Liver (tissue), 9 donors: ENCODE data around the gene SEC31B. TPM values are rescaled to one million over a fixed set of nuclear protein-coding genes. Genes with fewer than 3 reads are reported as not detected.

Experiments
- DNase-seq: peaks from one replicate; pipeline ENCODE4 v3.0.0-alpha.2; 2017; ENCODE audit warnings: low spot score
- H3K27ac ChIP-seq, 2 donors: one replicate each; pipeline ENCODE4 v1.7.0; 2013; ENCODE audit warnings: inconsistent platforms in 2 of 2, low read length in 2 of 2, control low read depth in 1 of 2, low read depth in 1 of 2, mild to moderate bottlenecking in 1 of 2
- H3K27me3 ChIP-seq, 4 donors: one replicate each; pipeline versions ENCODE4 v1.6.1 to v1.7.0; 2013; ENCODE audit warnings: low read length in 3 of 4, inconsistent platforms in 1 of 4, mild to moderate bottlenecking in 1 of 4, moderate library complexity in 1 of 4; ENCODE audit not compliant: control insufficient read depth in 4 of 4, insufficient read depth in 4 of 4
- H3K36me3 ChIP-seq, 4 donors: one replicate each; pipeline versions ENCODE4 v1.6.1 to v1.7.0; 2013; ENCODE audit warnings: low read length in 3 of 4, mild to moderate bottlenecking in 3 of 4, low read depth in 1 of 4, moderate library complexity in 1 of 4; ENCODE audit not compliant: control insufficient read depth in 4 of 4, insufficient read depth in 3 of 4
- H3K4me1 ChIP-seq, 4 donors: one replicate each; pipeline versions ENCODE4 v1.6.1 to v1.7.0; 2013; ENCODE audit warnings: low read length in 3 of 4, mild to moderate bottlenecking in 3 of 4, moderate library complexity in 1 of 4; ENCODE audit not compliant: control insufficient read depth in 4 of 4, insufficient read depth in 4 of 4
- H3K4me3 ChIP-seq, 3 donors: one replicate each; pipeline versions ENCODE4 v1.6.1 to v1.7.0; 2013; ENCODE audit warnings: low read length in 3 of 3, control low read depth in 1 of 3, low read depth in 1 of 3, mild to moderate bottlenecking in 1 of 3
- H3K9ac ChIP-seq, 2 donors: one replicate each; pipeline ENCODE4 v1.7.0; 2013; ENCODE audit warnings: low read length in 2 of 2, mild to moderate bottlenecking in 2 of 2, moderate library complexity in 2 of 2, control low read depth in 1 of 2, low read depth in 1 of 2
- H3K9me3 ChIP-seq, 4 donors: one replicate each; pipeline versions ENCODE4 v1.6.1 to v1.7.0; 2013; ENCODE audit warnings: low read length in 3 of 4; ENCODE audit not compliant: control insufficient read depth in 4 of 4
- ATF3 ChIP-seq: IDR thresholded peaks from 2 replicates; pipeline ENCODE4 v1.6.1; 2016; ENCODE audit warnings: antibody characterized with exemption
- EGR1 ChIP-seq, 2 donors: IDR thresholded peaks; 2 replicates each; pipeline ENCODE4 v1.6.1; 2016 to 2018; ENCODE audit warnings: antibody characterized with exemption in 2 of 2, low read depth in 2 of 2
- FOXA2 ChIP-seq: IDR thresholded peaks from 2 replicates; pipeline ENCODE4 v1.6.1; 2016; ENCODE audit warnings: antibody characterized with exemption
- HNF4A ChIP-seq, 2 donors: conservative IDR thresholded peaks; 2 replicates each; pipeline ENCODE4 v1.6.1; 2016; ENCODE audit warnings: antibody characterized with exemption in 2 of 2, mild to moderate bottlenecking in 2 of 2
- HNF4G ChIP-seq: IDR thresholded peaks from 2 replicates; pipeline ENCODE4 v1.6.1; 2016; ENCODE audit warnings: antibody characterized with exemption
- JUND ChIP-seq, 2 donors: IDR thresholded peaks; 2 replicates each; pipeline ENCODE4 v1.6.1; 2016; ENCODE audit warnings: antibody characterized with exemption in 2 of 2
- NR2F2 ChIP-seq: IDR thresholded peaks from 2 replicates; pipeline ENCODE4 v1.6.1; 2016; ENCODE audit warnings: antibody characterized with exemption
- RAD21 ChIP-seq, 2 donors: IDR thresholded peaks; 2 replicates each; pipeline ENCODE4 v1.6.1; 2016; ENCODE audit warnings: antibody characterized with exemption in 2 of 2, mild to moderate bottlenecking in 2 of 2
- RXRA ChIP-seq, 2 donors: IDR thresholded peaks; 2 replicates each; pipeline ENCODE4 v1.6.1; 2017 to 2018; ENCODE audit warnings: antibody characterized with exemption in 2 of 2, mild to moderate bottlenecking in 1 of 2
- SP1 ChIP-seq: IDR thresholded peaks from 2 replicates; pipeline ENCODE4 v1.6.1; 2018; ENCODE audit warnings: antibody characterized with exemption, mild to moderate bottlenecking
- TAF1 ChIP-seq: conservative IDR thresholded peaks from 2 replicates; pipeline ENCODE4 v1.6.1; 2016; ENCODE audit warnings: antibody characterized with exemption, mild to moderate bottlenecking
- YY1 ChIP-seq: IDR thresholded peaks from 2 replicates; pipeline ENCODE4 v1.6.1; 2016; ENCODE audit warnings: antibody characterized with exemption, mild to moderate bottlenecking
- WGBS: extraction: QIAGEN DNeasy Blood & Tissue Kit; methylation state at CpG from one replicate; pipeline ENCODE4 v1.1.7; 2013; 5-methylcytosine and 5-hydroxymethylcytosine counted together
- polyA plus RNA-seq, 2 donors: library from polyadenylated mRNA; stranded (reverse) in 1 of 2; unstranded in 1 of 2; fragments of 200-250 nt in 1 of 2; fragments of >200 nt in 1 of 2; fragmentation: Nextera tagmentation in 1 of 2; extraction: Ambion mirVana in 1 of 2; gene quantifications; one replicate each; pipeline versions ENCODE4 v1.2.1 to v1.2.3, GENCODE V29; 2013 to 2015
- total RNA-seq, 2 donors: library from RNA; depleted of rRNA; stranded (reverse); fragments of >200 nt; gene quantifications; one replicate each; pipeline ENCODE4 v1.2.3, GENCODE V29; 2014
- TF ChIP-seq, protein P1 (sequence below): IDR thresholded peaks from 2 replicates; pipeline ENCODE4 v1.6.1; 2016; ENCODE audit warnings: antibody characterized with exemption
- TF ChIP-seq, protein P2 (sequence below): fragments of 150-350 bp; IDR thresholded peaks from 2 replicates; pipeline ENCODE4 v1.5.1; 2017; ENCODE audit warnings: improper control_type of control experiment, low read depth, low read length; ENCODE audit not compliant: missing input control
- TF ChIP-seq, protein P3 (sequence below): IDR thresholded peaks from 2 replicates; pipeline ENCODE4 v1.6.1; 2016; ENCODE audit warnings: antibody characterized with exemption
- donor health status: healthy.
- donor health status: healthy.
- donor health status: healthy.
- donor health status: healthy.
- donor health status: healthy.

SEC31B gene
- total and polyA plus RNA-seq, 4 donors = 1.3 to 6.6 (median 3.8) TPM

DNA sequence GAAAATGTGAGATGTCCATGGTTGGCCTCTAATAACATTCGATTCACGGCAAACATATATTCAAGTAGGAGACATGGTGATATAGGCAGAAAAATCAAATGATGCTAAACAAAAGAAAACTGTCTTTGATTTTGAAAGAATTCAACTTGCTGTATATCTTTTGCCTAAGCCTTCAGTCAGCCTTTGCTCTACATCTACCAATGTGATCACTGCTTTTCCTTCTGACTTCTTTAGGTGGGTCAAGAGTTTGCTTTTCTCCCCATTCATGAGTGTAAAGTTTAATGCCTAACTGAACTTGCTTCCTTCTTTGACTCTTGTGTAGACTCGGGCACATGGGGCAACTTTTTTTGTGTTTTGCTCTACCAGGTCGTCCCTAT lies 15.7 kb upstream of the SEC31B start:
- H3K27me3 ChIP-seq = no peaks in the 10 kb centered on the region

GRCh38 chr10:100534726-100535125 lies 15.1 kb upstream of the SEC31B start:
- H3K9me3 ChIP-seq = no peaks in the 10 kb centered on the region
- H3K36me3 ChIP-seq = peaks cover 0 to 6% (median 5%) of the 10 kb centered on the region in 4 donors
- no peak overlapping the region for H3K27ac ChIP-seq
- no peaks in the 10 kb centered on the region for H3K27me3 ChIP-seq
- peaks cover 6 to 28% (median 18%) of the 10 kb centered on the region in 4 donors for H3K4me1 ChIP-seq
- whole genome bisulfite sequencing = 79% methylated on average over 2 of the region's 2 CpGs
- H3K4me3 ChIP-seq = no peak overlapping the region
- DNase-seq = no peak
- TF ChIP-seq NR2F2 (no peak), JUND (IDR thresholded peaks at IDR 0.05) (no peak), RXRA (IDR thresholded peaks at IDR 0.05) (no peak), YY1 (no peak), SP1 (no peak), TAF1 (no peak), ATF3 (no peak), EGR1 (IDR thresholded peaks at IDR 0.05; ENCODE audit: low read depth in 2 of 2) (no peak), HNF4A (conservative IDR thresholded peaks at IDR 0.05) (no peak), RAD21 (IDR thresholded peaks at IDR 0.05) (no peak), FOXA2 (no peak), HNF4G (no peak)
- TF ChIP-seq, protein P1, sequence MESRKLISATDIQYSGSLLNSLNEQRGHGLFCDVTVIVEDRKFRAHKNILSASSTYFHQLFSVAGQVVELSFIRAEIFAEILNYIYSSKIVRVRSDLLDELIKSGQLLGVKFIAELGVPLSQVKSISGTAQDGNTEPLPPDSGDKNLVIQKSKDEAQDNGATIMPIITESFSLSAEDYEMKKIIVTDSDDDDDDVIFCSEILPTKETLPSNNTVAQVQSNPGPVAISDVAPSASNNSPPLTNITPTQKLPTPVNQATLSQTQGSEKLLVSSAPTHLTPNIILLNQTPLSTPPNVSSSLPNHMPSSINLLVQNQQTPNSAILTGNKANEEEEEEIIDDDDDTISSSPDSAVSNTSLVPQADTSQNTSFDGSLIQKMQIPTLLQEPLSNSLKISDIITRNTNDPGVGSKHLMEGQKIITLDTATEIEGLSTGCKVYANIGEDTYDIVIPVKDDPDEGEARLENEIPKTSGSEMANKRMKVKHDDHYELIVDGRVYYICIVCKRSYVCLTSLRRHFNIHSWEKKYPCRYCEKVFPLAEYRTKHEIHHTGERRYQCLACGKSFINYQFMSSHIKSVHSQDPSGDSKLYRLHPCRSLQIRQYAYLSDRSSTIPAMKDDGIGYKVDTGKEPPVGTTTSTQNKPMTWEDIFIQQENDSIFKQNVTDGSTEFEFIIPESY = no peak
- TF ChIP-seq, protein P2, sequence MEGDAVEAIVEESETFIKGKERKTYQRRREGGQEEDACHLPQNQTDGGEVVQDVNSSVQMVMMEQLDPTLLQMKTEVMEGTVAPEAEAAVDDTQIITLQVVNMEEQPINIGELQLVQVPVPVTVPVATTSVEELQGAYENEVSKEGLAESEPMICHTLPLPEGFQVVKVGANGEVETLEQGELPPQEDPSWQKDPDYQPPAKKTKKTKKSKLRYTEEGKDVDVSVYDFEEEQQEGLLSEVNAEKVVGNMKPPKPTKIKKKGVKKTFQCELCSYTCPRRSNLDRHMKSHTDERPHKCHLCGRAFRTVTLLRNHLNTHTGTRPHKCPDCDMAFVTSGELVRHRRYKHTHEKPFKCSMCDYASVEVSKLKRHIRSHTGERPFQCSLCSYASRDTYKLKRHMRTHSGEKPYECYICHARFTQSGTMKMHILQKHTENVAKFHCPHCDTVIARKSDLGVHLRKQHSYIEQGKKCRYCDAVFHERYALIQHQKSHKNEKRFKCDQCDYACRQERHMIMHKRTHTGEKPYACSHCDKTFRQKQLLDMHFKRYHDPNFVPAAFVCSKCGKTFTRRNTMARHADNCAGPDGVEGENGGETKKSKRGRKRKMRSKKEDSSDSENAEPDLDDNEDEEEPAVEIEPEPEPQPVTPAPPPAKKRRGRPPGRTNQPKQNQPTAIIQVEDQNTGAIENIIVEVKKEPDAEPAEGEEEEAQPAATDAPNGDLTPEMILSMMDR = no peak
- TF ChIP-seq, protein P3, sequence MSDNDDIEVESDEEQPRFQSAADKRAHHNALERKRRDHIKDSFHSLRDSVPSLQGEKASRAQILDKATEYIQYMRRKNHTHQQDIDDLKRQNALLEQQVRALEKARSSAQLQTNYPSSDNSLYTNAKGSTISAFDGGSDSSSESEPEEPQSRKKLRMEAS = no peak
- H3K9ac ChIP-seq = no peak overlapping the region

More for the DNA sequence above, 15.7 kb upstream of the SEC31B start:
- 49% methylated on average over 4 of the region's 4 CpGs for whole genome bisulfite sequencing
- TF ChIP-seq SP1 = no peak
- TF ChIP-seq, protein P2 = no peak
- Histone ChIP-seq H3K4me3 (peak overlapping the region; percentile 78 to 87 (median 79)), H3K9me3 (no peaks in the 10 kb centered on the region), H3K36me3 (peaks cover 0 to 9% (median 8%) of the 10 kb centered on the region in 4 donors), H3K27ac (no peak overlapping the region), H3K4me1 (peaks cover 6 to 23% (median 18%) of the 10 kb centered on the region in 4 donors), H3K9ac (peak overlapping the region in 1 of 2 donors; percentile 47)
- DNase-seq = no peak
